HepG2 (cell line): ENCODE results near the gene DNAJB5.

Source experiments
- ARID3A ChIP-seq: IDR thresholded peaks from 2 replicates; pipeline ENCODE4 v1.6.1; 2012; ENCODE audit warnings: low read depth, low read length, improper control_type of control experiment
- CBX5 ChIP-seq: sonication (generic); formaldehyde crosslinking; IDR thresholded peaks from 2 replicates; pipeline ENCODE4 v1.4.0; 2020; ENCODE audit warnings: missing genetic modification reagents, borderline replicate concordance
- CTCF ChIP-seq: sonication (generic); formaldehyde crosslinking; IDR thresholded peaks from 2 replicates; pipeline ENCODE4 v1.5.0; 2020; ENCODE audit warnings: mild to moderate bottlenecking, missing genetic modification reagents, moderate library complexity
- HNRNPLL ChIP-seq: fragments of 200-400 bp; formaldehyde crosslinking; IDR thresholded peaks from 2 replicates; pipeline ENCODE4 v1.6.1; 2017; ENCODE audit warnings: mild to moderate bottlenecking, low read depth, low read length; ENCODE audit not compliant: poor library complexity, severe bottlenecking
- POLR2A ChIP-seq, 2 experiments: IDR thresholded peaks; 2 replicates each; pipeline ENCODE4 v1.6.1; 2011; ENCODE audit warnings: low read depth in 2 of 2, low read length in 2 of 2, mild to moderate bottlenecking in 1 of 2, moderate library complexity in 1 of 2; ENCODE audit not compliant: insufficient read depth in 1 of 2
- POLR2AphosphoS2 ChIP-seq: IDR thresholded peaks from 2 replicates; pipeline ENCODE4 v1.6.1; 2011; ENCODE audit warnings: low read depth, low read length, improper control_type of control experiment
- SNAI1 ChIP-seq: sonication (generic); formaldehyde crosslinking; IDR thresholded peaks from 2 replicates; pipeline ENCODE4 v1.5.0; 2020; ENCODE audit warnings: mild to moderate bottlenecking, missing genetic modification reagents, borderline replicate concordance
- TARDBP ChIP-seq: sonication (generic); formaldehyde crosslinking; IDR thresholded peaks from 2 replicates; pipeline ENCODE4 v1.8.0; 2022; ENCODE audit warnings: mild to moderate bottlenecking, missing genetic modification reagents
- ZNF331 ChIP-seq: sonication (generic); formaldehyde crosslinking; IDR thresholded peaks from 2 replicates; pipeline ENCODE4 v1.4.0; 2020; ENCODE audit warnings: missing genetic modification reagents
- TF ChIP-seq, protein P1 (sequence below): sonication (generic); formaldehyde crosslinking; IDR thresholded peaks from 2 replicates; pipeline ENCODE4 v1.9.0; 2022; ENCODE audit warnings: low read depth, missing genetic modification reagents
- TF ChIP-seq, protein P2 (sequence below): sonication (generic); formaldehyde crosslinking; IDR thresholded peaks from 2 replicates; pipeline ENCODE4 v1.8.0; 2022; ENCODE audit warnings: mild to moderate bottlenecking, missing genetic modification reagents; ENCODE audit not compliant: insufficient replicate concordance
- TF ChIP-seq, protein P3 (sequence below): sonication (generic); formaldehyde crosslinking; IDR thresholded peaks from 2 replicates; pipeline ENCODE4 v1.8.1; 2023; ENCODE audit warnings: missing genetic modification reagents, inconsistent platforms, borderline replicate concordance
- TF ChIP-seq, protein P4 (sequence below): sonication (generic); formaldehyde crosslinking; IDR thresholded peaks from 2 replicates; pipeline ENCODE4 v1.5.1; 2020; ENCODE audit warnings: mild to moderate bottlenecking, missing genetic modification reagents

DNA sequence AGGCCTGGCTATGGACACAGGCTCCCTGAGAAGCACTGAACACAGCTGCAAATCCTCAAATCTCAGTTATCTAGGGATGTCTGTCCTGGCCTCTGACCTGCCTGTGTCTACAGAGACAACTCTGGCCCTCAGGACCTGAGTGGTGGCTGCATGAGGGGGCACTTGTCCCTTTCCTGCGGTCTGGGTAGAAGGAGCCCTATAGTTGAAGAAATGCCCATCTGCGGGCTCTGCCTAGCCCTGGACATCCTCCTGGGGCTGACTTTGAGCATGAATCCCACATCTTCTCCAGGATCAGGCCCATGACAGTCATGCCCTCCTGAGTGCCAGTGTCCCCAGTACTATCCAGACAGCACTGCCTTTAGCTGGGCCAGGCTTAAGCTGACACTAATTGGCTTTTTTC lies 10.0 kb downstream of the DNAJB5 start:
- TF ChIP-seq POLR2AphosphoS2 (no peak), CTCF (CRISPR knock-in tag) (no peak), POLR2A (IDR thresholded peaks at IDR 0.05; ENCODE audit: insufficient read depth in 1 of 2, low read depth in 2 of 2, low read length in 2 of 2) (no peak), SNAI1 (CRISPR knock-in tag) (no peak), HNRNPLL (no peak), ZNF331 (CRISPR knock-in tag) (no peak), CBX5 (no peak), TARDBP (CRISPR knock-in tag) (no peak), ARID3A (no peak)
- TF ChIP-seq, protein P1, sequence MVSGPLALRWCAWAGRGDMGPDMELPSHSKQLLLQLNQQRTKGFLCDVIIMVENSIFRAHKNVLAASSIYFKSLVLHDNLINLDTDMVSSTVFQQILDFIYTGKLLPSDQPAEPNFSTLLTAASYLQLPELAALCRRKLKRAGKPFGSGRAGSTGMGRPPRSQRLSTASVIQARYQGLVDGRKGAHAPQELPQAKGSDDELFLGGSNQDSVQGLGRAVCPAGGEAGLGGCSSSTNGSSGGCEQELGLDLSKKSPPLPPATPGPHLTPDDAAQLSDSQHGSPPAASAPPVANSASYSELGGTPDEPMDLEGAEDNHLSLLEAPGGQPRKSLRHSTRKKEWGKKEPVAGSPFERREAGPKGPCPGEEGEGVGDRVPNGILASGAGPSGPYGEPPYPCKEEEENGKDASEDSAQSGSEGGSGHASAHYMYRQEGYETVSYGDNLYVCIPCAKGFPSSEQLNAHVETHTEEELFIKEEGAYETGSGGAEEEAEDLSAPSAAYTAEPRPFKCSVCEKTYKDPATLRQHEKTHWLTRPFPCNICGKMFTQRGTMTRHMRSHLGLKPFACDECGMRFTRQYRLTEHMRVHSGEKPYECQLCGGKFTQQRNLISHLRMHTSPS (CRISPR knock-in tag): no peak
- TF ChIP-seq, protein P2, sequence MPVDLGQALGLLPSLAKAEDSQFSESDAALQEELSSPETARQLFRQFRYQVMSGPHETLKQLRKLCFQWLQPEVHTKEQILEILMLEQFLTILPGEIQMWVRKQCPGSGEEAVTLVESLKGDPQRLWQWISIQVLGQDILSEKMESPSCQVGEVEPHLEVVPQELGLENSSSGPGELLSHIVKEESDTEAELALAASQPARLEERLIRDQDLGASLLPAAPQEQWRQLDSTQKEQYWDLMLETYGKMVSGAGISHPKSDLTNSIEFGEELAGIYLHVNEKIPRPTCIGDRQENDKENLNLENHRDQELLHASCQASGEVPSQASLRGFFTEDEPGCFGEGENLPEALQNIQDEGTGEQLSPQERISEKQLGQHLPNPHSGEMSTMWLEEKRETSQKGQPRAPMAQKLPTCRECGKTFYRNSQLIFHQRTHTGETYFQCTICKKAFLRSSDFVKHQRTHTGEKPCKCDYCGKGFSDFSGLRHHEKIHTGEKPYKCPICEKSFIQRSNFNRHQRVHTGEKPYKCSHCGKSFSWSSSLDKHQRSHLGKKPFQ (CRISPR knock-in tag): no peak
- TF ChIP-seq, protein P3, sequence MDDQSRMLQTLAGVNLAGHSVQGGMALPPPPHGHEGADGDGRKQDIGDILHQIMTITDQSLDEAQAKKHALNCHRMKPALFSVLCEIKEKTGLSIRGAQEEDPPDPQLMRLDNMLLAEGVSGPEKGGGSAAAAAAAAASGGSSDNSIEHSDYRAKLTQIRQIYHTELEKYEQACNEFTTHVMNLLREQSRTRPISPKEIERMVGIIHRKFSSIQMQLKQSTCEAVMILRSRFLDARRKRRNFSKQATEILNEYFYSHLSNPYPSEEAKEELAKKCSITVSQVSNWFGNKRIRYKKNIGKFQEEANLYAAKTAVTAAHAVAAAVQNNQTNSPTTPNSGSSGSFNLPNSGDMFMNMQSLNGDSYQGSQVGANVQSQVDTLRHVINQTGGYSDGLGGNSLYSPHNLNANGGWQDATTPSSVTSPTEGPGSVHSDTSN: no peak
- TF ChIP-seq, protein P4, sequence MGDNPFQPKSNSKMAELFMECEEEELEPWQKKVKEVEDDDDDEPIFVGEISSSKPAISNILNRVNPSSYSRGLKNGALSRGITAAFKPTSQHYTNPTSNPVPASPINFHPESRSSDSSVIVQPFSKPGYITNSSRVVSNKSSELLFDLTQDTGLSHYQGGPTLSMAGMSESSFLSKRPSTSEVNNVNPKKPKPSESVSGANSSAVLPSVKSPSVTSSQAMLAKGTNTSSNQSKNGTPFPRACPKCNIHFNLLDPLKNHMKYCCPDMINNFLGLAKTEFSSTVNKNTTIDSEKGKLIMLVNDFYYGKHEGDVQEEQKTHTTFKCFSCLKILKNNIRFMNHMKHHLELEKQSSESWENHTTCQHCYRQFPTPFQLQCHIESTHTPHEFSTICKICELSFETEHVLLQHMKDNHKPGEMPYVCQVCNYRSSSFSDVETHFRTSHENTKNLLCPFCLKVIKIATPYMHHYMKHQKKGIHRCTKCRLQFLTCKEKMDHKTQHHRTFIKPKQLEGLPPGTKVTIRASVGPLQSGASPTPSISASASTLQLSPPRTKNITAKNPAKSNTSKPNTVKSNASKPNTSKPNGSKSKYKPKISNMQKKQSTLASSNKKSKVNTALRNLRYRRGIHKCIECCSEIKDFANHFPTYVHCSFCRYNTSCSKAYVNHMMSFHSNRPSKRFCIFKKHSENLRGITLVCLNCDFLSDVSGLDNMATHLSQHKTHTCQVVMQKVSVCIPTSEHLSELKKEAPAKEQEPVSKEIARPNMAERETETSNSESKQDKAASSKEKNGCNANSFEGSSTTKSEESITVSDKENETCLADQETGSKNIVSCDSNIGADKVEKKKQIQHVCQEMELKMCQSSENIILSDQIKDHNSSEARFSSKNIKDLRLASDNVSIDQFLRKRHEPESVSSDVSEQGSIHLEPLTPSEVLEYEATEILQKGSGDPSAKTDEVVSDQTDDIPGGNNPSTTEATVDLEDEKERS (CRISPR knock-in tag): no peak
